GM10847 (cell line): ENCODE measurements around the gene ZNF860.

Experiments
- POLR2A ChIP-seq: IDR thresholded peaks from 2 replicates; pipeline ENCODE4 v1.6.1; 2011; ENCODE audit not compliant: insufficient read length; ENCODE audit errors: extremely low read depth

The ZNF860 gene

DNA sequence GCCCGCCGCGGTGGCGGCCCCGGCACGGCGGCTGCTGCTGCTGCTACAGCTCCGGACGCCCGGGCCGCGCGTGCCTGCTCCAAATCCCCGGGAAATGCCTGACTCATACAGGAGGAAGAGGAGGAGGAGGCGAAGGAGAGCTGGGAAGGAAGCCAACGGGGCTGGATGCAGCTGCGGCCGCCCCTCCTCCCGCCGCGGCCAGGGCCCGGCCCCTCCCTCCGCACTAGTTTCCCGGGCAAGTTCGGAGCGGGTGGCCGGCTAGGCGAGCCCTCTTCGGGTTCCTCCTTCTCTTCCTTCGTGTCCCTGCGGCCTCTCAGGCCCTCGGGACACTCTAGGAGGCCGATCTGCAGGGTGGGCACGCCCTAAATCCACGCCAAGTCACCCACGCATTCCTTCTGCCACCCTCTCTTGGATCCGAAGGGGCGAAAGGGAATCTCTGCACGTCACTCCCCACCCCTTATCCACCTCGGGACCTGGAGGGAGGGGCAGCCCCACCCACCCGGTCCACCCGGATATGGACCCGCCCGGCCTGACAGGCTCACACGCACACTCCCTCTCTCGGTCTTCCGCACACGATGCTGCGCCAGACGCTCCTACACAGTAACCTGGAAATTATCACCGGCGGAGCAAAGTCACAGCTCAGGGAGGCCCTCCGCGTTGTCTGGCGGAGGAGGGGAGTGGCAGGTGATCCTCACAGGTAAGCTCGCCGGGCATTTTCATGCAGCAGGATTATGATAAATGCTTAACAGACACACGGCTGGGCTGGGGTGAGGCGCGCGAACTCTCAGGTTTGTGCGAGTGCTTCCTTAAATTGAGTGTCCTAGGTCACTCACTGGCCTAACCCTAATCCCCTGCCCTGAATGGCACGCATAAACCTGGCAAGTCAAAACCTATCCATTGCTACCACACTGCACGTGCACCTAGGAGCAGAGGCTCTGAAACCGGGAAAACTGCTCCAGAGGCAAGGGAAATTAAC is at the start of gene ZNF860, which contains the start of gene OSBPL10:
TSS of gene ZNF860 (plus strand) at position 545 of the 976 bp plus-strand sequence. CDS start 7,330 bp downstream, outside the sequence.
TSS of gene OSBPL10 (minus strand) at position 57 of the 976 bp plus-strand sequence. CDS start 83 bp downstream, outside the sequence.
- TF ChIP-seq POLR2A, result no peak

- no peak for TF ChIP-seq POLR2A
Observed at GRCh38 chr3:31932990-31933389, 48.6 kb upstream of the ZNF860 start.

DNA sequence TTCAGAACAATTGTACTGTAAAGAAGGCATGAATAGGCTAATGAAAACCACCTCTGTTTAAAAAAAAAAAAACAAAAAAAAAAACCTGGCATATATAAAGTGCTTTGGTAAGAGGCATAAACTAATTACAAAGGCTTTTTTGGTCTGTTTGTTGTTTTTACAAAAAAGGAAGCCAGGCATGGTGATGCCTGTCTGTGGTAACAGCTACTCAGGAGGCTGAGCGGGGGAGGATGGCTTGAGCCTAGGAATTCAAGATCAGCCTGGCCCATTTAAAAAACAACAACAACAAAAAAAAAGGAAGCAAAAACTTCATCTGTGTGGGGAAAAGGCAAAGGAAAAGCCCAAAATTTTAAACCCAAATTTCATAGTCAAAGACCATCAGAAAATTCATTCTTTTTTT is 47.5 kb upstream of the ZNF860 start:
- TF ChIP-seq POLR2A, result no peak

DNA sequence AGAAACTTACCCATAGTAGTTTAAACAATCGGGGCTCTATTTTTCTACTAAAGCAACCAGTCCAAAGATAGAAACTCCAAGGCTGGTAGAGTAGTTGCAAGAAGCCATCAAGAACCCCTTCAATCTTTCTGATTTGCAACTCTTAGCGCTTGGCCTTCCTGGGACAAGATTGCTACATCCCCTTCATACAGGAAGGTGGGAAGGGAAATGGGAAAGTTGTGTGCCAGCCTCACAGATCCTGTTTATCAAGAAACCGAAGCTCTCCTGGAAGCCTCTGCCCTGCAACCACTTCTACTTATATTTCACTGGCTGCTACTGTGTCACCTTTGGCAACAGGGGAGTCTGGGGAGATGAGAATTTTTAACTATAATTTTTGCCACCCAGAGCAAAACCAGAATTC is 46.7 kb upstream of the ZNF860 start:
- no peak for TF ChIP-seq POLR2A

DNA sequence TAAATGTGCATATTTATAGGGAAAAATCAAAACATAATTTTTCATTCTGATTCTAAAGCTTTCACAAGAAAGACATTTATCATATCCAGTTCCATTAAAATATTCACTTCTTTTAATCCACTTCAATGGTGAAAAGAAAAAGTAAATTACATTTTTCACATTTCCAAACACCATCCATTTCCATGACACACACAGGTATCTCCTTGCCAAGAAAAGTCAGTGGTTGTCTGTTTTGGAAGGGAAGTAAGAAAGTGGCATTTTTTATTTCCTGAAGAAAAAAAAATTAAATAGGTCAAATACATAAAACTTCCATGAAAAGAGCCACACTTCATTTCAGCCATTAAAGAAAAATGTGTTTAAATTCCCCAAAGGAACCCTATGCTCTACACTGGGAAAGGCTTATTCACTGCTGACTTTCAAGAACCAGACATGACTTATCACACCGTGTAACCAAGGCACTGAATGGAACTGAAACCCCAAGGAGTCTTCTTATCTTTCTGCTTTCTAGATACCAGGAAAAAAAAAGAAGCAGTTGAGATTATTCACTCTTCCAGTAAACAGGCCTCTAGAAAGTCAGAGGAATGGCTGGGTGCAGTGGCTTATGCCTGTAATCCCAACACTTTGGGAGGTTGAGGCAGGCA is 45.0 kb upstream of the ZNF860 start:
- TF ChIP-seq POLR2A, result no peak

DNA sequence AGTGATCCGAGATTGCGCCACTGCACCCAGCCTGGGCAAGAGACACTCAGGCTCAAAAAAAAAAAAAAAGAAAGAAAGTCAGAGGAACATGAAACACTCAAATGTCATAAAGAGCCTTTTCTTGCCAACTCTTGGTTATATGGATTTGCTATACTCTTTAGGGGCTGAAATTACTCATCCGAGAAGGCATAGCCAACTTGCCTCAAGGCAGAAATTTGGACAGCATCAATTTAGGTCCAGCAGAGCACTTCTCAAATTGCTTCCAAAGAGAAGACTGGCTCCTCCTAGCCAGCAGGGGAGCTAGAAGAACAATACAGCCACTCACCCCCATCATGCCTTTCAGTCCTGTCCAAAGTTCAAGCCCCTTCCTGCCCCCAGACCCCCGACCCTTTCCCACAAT is 44.3 kb upstream of the ZNF860 start:
- TF ChIP-seq POLR2A, result no peak

DNA sequence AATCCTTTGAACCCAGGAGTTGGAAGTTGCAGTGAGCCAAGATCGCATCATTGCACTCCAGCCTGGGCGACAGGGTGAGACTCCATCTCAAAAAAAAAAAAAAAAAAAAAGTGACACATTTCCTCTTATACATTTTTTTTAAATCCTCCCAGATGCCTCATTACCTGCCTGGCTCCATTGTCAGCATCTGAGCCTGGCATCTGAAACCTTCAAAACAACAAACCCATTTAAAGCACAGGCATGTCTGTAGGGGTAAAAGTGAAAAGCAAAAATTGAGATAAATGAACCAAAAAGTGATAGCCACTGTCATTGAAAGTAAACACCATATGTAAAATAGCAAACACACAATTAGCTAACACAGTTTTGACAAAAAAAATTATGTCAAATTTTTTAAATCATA is 39.1 kb upstream of the ZNF860 start:
- no peak for TF ChIP-seq POLR2A

DNA sequence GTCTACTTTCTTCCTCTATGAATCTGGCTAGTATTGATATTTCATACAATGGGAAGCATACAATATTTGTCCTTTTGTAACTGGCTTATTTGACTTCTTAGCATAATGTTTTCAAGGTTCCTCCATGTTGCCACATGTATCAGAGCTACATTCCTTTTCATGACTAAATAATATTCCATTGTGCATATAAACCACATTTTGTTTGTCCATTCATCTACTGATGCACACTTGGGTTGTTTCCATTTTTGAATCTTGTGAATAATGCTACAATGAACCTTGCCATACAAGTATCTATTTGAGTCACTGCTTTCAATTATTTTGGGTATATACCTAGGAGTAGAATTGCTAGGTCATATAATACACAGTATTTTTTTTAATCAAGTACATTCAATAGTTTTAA is 38.5 kb upstream of the ZNF860 start:
- TF ChIP-seq POLR2A, result no peak

DNA sequence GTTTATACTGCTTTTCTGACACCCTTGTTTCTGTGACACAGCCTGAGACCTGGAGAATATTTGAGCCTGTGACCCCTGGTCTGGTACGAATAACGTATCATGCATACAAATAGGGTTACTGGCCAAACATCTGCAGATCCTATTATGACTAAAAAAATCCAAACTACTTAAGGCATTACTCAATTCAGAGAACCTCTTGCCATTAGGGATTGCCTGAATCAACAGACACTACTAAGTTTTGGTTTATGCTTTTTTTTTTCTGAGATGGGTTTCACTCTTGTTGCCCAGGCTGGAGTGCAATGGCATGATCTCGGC is 35.9 kb upstream of the ZNF860 start:
- TF ChIP-seq POLR2A, result no peak

- TF ChIP-seq POLR2A, result no peak
Observed at GRCh38 chr3:31946484-31947081, 35.0 kb upstream of the ZNF860 start.

GRCh38 chr3:31947162-31947561 is 34.4 kb upstream of the ZNF860 start:
- no peak for TF ChIP-seq POLR2A

DNA sequence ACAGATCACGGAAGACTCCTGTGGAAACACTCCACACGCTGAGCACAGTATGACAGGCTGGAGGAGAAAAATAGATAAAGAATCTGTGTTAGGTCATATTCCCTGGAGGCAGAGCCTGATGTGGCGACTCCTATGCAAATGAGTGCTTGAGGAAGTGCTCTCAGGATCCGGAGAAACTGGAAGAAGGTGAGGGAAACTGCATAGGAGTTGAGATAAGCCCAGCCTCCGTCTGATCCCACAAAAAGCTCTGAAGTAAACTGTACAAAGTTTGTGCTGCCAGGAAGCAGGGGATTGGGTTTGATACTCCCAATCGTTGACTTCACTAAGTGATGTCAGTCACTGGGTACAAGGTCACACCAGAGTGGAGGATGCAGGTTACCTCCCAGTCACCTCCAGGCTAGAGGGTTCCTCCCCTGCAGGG is 33.9 kb upstream of the ZNF860 start:
- TF ChIP-seq POLR2A, result no peak

GRCh38 chr3:31948280-31948679 is 33.3 kb upstream of the ZNF860 start:
- no peak for TF ChIP-seq POLR2A

- TF ChIP-seq POLR2A, result no peak
Observed at GRCh38 chr3:31952205-31952604, 29.3 kb upstream of the ZNF860 start.

DNA sequence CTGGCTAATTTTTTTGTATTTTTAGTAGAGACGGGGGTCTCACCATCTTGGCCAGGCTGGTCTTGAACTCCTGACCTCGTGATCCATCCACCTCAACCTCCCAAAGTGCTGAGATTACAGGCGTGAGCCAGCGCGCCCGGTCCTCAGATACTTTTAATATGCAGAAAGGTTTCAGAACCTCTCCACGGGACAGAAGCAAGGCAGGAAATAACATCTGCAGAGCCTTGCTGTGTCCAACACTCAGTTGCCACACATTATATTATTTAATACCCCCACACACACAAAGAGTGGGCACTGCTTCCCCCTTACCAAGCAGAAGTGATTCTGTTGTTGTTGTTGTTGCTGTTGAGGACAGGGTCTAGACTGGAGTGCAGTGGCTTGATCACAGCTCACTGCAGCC is 28.5 kb upstream of the ZNF860 start:
- TF ChIP-seq POLR2A, result no peak

DNA sequence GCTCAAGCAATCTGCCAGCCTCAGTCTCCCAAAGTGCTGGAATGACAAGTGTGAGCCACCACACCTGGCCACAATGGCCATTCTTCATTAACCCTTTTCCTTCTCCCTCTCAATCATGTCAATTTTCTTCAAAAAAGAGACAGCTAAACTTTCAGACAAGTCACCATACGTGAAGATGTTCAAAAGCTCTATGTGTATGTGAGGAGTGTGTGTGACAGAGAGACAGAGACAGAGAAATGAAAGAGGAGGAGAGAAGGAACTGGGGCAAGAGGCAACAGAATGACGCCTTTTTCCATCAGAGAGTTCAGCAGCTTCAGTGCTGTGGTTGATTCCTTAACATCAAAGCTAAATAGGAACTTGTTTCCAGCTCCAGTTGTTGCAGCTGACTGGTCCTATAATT is 27.9 kb upstream of the ZNF860 start:
- TF ChIP-seq POLR2A, result no peak
